HepG2 (cell line): ENCODE data around the gene AHCY. TPM values are rescaled to one million over a fixed set of nuclear protein-coding genes. Genes with fewer than 3 reads are reported as not detected.
A peak's percentile ranks its signal among the peaks of the same experiment; 100 is the strongest.

Source experiments
- BCL6 ChIP-seq: IDR thresholded peaks from 2 replicates; pipeline ENCODE4 v1.6.1; 2016; ENCODE audit warnings: missing genetic modification reagents, missing compliant biosample characterization
- FOXO1 ChIP-seq: sonication (generic); formaldehyde crosslinking; IDR thresholded peaks from 2 replicates; pipeline ENCODE4 v1.4.0; 2020; ENCODE audit warnings: missing genetic modification reagents
- HMGXB4 ChIP-seq, 2 experiments: sonication (generic) in 1 of 2; formaldehyde crosslinking in 1 of 2; IDR thresholded peaks; 2 replicates each; pipeline versions ENCODE4 v1.4.0 to v1.6.1; 2018 to 2020; ENCODE audit warnings: missing genetic modification reagents in 2 of 2, borderline replicate concordance in 1 of 2, low read depth in 1 of 2, mild to moderate bottlenecking in 1 of 2, missing biosample characterization in 1 of 2
- HNF4G ChIP-seq, 2 experiments: sonication (generic) in 1 of 2; formaldehyde crosslinking in 1 of 2; IDR thresholded peaks; 2 replicates each; pipeline versions ENCODE4 v1.4.0 to v1.6.1; 2011 to 2020; ENCODE audit warnings: borderline replicate concordance in 2 of 2, low read depth in 2 of 2, mild to moderate bottlenecking in 2 of 2, low read length in 1 of 2, missing genetic modification reagents in 1 of 2, moderate library complexity in 1 of 2
- NCOA5 ChIP-seq: sonication (generic); formaldehyde crosslinking; IDR thresholded peaks from 2 replicates; pipeline ENCODE4 v1.4.0; 2020; ENCODE audit warnings: missing genetic modification reagents
- PAXIP1 ChIP-seq: sonication (generic); formaldehyde crosslinking; conservative IDR thresholded peaks from 2 replicates; pipeline ENCODE4 v1.4.0; 2020; ENCODE audit warnings: mild to moderate bottlenecking, missing genetic modification reagents, moderate library complexity
- PBX3 ChIP-seq: sonication (generic); formaldehyde crosslinking; IDR thresholded peaks from 2 replicates; pipeline ENCODE4 v1.8.1; 2023; ENCODE audit warnings: missing genetic modification reagents, inconsistent platforms, borderline replicate concordance
- PPARG ChIP-seq: conservative IDR thresholded peaks from 2 replicates; pipeline ENCODE4 v1.6.1; 2016; ENCODE audit warnings: missing biosample characterization, missing genetic modification reagents
- RAD51 ChIP-seq: fragments of 450-650 bp; IDR thresholded peaks from 2 replicates; pipeline ENCODE4 v1.6.1; 2016; ENCODE audit warnings: borderline replicate concordance
- REPIN1 ChIP-seq: sonication (generic); formaldehyde crosslinking; IDR thresholded peaks from 2 replicates; pipeline ENCODE4 v1.8.0; 2022; ENCODE audit warnings: missing genetic modification reagents, low read depth, mild to moderate bottlenecking, borderline replicate concordance
- SALL2 ChIP-seq: sonication (generic); formaldehyde crosslinking; IDR thresholded peaks from 2 replicates; pipeline ENCODE4 v1.8.1; 2023; ENCODE audit warnings: mild to moderate bottlenecking, missing genetic modification reagents, inconsistent platforms
- SNAPC2 ChIP-seq: sonication (generic); formaldehyde crosslinking; IDR thresholded peaks from 2 replicates; pipeline ENCODE4 v1.8.1; 2022; ENCODE audit warnings: mild to moderate bottlenecking, missing genetic modification reagents
- TSC22D2 ChIP-seq: sonication (generic); formaldehyde crosslinking; IDR thresholded peaks from 2 replicates; pipeline ENCODE4 v1.5.1; 2020; ENCODE audit warnings: missing genetic modification reagents, mild to moderate bottlenecking, borderline replicate concordance
- ZFP36L2 ChIP-seq: sonication (generic); formaldehyde crosslinking; IDR thresholded peaks from 2 replicates; pipeline ENCODE4 v1.4.0; 2020; ENCODE audit warnings: missing genetic modification reagents
- ZKSCAN8 ChIP-seq: IDR thresholded peaks from 2 replicates; pipeline ENCODE4 v1.6.1; 2016; ENCODE audit warnings: borderline replicate concordance, missing genetic modification reagents, missing compliant biosample characterization
- ZNF12 ChIP-seq: sonication (generic); formaldehyde crosslinking; IDR thresholded peaks from 2 replicates; pipeline ENCODE4 v1.5.0; 2020; ENCODE audit warnings: missing genetic modification reagents
- ZNF18 ChIP-seq: sonication (generic); formaldehyde crosslinking; IDR thresholded peaks from 2 replicates; pipeline ENCODE4 v1.8.0; 2022; ENCODE audit warnings: mild to moderate bottlenecking, missing genetic modification reagents; ENCODE audit not compliant: insufficient replicate concordance
- ZNF337 ChIP-seq: sonication (generic); formaldehyde crosslinking; IDR thresholded peaks from 2 replicates; pipeline ENCODE4 v1.5.1; 2020; ENCODE audit warnings: missing genetic modification reagents, low read depth, mild to moderate bottlenecking, borderline replicate concordance
- ZNF737 ChIP-seq: sonication (generic); formaldehyde crosslinking; IDR thresholded peaks from 2 replicates; pipeline ENCODE4 v1.5.0; 2020; ENCODE audit warnings: missing genetic modification reagents, mild to moderate bottlenecking, borderline replicate concordance
- ZNF883 ChIP-seq: sonication (generic); formaldehyde crosslinking; IDR thresholded peaks from 2 replicates; pipeline ENCODE4 v1.5.1; 2020; ENCODE audit warnings: mild to moderate bottlenecking, missing genetic modification reagents; ENCODE audit errors: not compliant biosample characterization
- polyA plus RNA-seq, 8 experiments: library from polyadenylated mRNA; depleted of rRNA in 3 of 8; stranded (reverse) in 7 of 8; unstranded in 1 of 8; fragments of >200 nt; fragmentation: Illumina TruSeq in 4 of 8; extraction: Trizol in 4 of 8; gene quantifications; 2 replicates each; pipeline versions ENCODE4 v1.2.1 to v1.2.3, GENCODE V29; 2011 to 2016; ENCODE audit warnings: low read depth in 4 of 8, missing spikeins in 1 of 8, mixed read lengths in 1 of 8; ENCODE audit not compliant: insufficient read depth in 1 of 8
- total RNA-seq, 5 experiments: library from RNA; depleted of rRNA; stranded (reverse); fragments of >200 nt; fragmentation: Illumina TruSeq; extraction: Trizol; gene quantifications; 2 replicates each; pipeline ENCODE4 v1.2.3, GENCODE V29; 2016; ENCODE audit warnings: low read depth in 1 of 5

Gene AHCY
- total and polyA plus RNA-seq, 2 of the 13 experiments (the other 11 are each of a cell fraction or from before 2014, with no cell fraction given): 407 to 419 TPM

GRCh38 chr20:34300809-34301586 is 2.2 kb downstream of the AHCY start (continued):
- TF ChIP-seq HMGXB4 (CRISPR knock-in tag; IDR thresholded peaks at IDR 0.05; ENCODE audit: borderline replicate concordance in 1 of 2, low read depth in 1 of 2) (peak in 1 of 2 experiments; percentile 46; a peak in 1 of 4 replicates), PBX3 (CRISPR knock-in tag) (no peak), REPIN1 (CRISPR knock-in tag) (no peak), ZNF337 (CRISPR knock-in tag) (no peak), ZFP36L2 (CRISPR knock-in tag) (no peak), TSC22D2 (CRISPR knock-in tag) (0 out of 2 replicates have a peak, but pooled peaks have one; percentile 42), ZNF18 (no peak), ZKSCAN8 (CRISPR knock-in tag) (no peak), HNF4G (IDR thresholded peaks at IDR 0.05; ENCODE audit: borderline replicate concordance, low read depth, low read length) (0 out of 2 replicates have a peak, but pooled peaks have one; percentile 42), HNF4G (CRISPR knock-in tag; IDR thresholded peaks at IDR 0.05; ENCODE audit: borderline replicate concordance, low read depth) (no peak), BCL6 (peak; percentile 88), PPARG (CRISPR knock-in tag) (no peak), SNAPC2 (CRISPR knock-in tag) (no peak), RAD51 (0 out of 2 replicates have a peak, but pooled peaks have one; percentile 15), ZNF12 (CRISPR knock-in tag) (0 out of 2 replicates have a peak, but pooled peaks have one; percentile 26), ZNF883 (CRISPR knock-in tag) (peak; percentile 74), PAXIP1 (peak; percentile 61), SALL2 (CRISPR knock-in tag) (no peak), NCOA5 (CRISPR knock-in tag) (no peak), ZNF737 (CRISPR knock-in tag) (no peak), FOXO1 (CRISPR knock-in tag) (peak; percentile 45; the same call in 1 of the 2 replicates)
